Hematopoietic multipotent progenitor cell treated with erythropoietin and hydrocortisone succinate and interleukin-3 and kit ligand, for 8 days (in vitro differentiated cells): ENCODE data around the gene TPI1.
"Not testable (repeated sequence)": the region's sequence is repeated elsewhere in the genome, so short reads cannot be mapped to it uniquely, and the experiment has no call there.

Source experiments
- DNase-seq: peaks from one replicate; pipeline ENCODE4 v3.0.0-alpha.2; 2015

TPI1 gene

GRCh38 chr12:6869049-6870021, 2.0 kb downstream of the TPI1 start:
- DNase-seq, result peak; percentile 90

GRCh38 chr12:6870304-6870703, 3.0 kb downstream of the TPI1 start:
- not testable (repeated sequence) for DNase-seq

DNA sequence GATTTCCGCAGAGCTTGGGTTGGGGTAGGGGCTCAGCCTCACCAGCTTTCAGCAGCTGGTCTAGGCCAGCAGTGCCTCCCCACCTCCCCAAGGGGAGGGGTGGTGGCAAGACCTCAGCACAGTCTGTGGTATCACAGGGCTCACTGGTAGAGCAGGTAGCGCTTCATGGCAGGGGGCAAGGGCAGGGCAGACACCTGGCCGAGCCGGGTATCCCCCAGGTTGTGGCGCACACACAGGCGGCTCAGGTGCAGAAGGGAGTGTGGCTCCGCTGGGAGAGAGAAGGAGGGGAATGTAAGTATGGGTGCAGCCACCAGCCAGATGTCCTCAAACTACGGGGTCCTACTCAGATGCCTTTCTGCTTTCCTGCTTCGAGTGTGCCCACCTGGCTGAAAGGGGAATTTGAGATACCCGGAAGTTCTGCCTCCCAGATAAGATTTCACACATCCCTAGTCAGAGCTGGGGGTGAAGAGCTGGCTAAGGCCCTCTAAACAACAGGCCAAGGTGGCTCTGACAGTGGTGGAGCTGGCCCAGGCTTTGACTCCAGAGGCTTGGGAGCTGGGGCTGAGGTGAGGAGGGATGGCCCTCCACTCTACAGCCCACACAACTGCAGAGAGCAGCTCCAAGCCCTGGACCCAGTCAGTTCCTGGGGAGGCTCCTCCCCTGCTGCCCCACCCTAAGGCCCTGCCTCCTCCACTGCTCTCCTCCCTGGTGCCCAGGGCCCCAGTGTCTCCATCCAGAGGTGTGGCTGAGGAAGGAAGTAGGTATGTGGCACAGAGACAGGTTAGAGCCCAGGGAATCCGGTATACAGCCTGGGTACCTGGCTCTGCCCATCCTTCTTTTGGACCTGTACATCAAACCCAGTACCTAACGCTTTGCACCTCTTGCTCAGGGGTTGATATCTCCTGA, 4.0 kb downstream of the TPI1 start:
- DNase-seq, result peak; percentile 68

DNA sequence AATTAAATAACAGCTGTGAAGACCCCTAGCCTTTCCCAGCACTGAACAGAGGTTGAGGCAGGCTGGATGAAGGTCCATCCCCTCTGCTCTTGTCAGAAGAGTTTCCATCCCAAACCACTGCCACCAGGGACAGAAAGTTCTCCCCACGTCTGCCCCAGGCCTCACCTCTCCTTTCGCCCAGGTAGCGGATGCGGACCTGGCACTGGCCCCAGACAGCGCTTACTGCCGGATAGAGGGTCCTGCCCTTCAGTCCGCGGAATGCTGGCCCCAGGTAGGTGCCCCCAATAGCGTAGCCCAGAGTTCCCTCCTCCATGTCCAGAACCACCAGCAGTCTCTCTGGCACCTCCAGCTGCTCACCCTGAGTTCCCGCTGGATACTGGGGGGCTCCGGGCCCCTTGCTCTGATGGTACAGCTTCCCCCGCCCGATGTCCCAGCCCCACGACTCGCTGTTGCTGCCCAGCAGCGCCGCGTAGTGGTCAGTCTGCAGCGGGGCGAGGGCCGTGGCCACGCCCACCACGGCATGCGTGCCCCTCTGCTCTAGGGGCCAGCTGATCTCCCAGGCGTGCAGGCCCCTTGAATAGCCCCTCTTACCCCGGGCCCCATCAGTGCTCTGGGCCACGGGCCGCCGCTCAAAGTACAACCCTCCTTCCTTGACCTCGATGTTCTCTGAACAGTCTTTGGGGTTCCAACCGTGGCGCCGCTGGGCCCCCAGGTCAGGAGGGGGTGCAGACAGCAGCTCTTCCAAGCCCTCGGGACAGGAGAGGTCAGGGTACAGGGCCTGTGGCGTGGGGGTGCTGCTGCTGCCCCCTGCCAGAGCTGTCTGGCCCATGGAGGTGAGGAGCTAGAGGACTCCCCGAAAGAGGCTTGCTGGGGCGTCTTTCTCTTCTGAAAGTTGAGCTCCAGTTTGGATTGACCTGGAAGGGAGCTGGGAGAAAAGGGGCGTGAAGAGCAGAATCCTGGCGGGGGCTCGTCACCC, 5.0 kb downstream of the TPI1 start:
- peak; percentile 77 for DNase-seq

DNA sequence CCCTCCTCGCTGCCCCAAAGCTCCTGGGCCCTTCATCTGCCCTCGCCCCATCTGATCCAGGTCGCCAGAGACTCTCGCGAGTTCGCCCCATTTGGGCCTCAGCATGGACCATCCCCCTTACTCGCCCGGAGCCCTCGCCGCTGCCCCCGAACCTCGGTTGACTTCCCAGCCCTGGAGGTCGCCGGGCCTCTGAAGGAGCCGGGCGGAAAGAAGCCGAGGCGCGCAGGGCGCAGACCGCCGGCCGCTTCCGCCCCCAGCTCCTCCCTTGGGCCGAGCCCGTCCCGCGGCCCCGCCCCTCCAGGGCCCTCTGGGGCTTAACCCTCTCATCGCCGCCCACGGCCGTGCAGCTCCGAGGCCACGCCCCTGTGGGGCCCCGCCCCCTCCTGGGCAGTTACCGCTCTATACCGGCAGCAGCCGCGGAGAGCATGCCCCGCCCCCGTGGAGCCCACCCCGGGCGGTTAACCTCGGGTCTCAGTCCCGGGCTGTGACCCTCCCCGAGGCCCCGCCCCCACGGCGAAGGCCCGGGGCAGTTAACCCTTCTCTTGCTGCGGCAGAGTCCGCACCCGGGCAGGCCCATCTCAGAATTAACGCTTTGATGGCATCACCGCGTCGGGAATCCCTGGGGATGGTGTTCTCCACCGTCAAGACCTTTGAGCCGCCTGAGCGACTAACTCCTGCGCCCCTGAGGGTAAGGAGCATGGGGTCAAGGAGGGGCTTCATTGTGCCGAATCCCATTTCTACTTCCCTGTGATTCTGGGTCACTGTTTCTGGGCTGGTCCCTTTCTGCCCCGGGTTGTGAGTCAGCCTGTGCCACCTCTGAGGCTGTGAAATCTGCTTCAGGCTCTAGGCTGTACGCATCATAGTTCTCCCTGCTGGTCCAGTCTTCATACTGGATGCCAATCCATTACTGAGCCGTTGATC, 6.0 kb downstream of the TPI1 start, which contains the start of gene SPSB2:
SPSB2 (minus strand) TSS at position 210 of the 921 bp plus-strand sequence. CDS start 402 bp downstream, outside the sequence.
- peak; percentile 95 for DNase-seq

DNA sequence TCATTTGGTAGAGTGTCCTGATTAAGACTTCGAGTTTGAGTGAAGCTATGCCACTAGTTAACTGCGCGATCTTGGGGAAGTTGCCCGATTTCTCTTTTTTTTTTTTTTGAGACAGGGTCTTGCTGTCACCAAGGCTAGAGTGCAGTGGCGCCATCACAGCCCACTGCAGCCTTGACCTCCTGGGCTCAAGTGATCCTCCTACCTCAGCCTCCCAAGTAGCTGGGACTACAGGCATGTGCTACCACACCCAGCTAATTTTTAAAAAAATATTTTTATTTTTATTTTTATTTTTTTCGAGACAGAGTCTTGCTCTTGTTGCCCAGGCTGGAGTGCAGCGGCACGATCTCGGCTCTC, 6.7 kb downstream of the TPI1 start:
- DNase-seq, result not testable (repeated sequence)

- not testable (repeated sequence) for DNase-seq
Observed at GRCh38 chr12:6879824-6880223, 12.5 kb downstream of the TPI1 start.

DNA sequence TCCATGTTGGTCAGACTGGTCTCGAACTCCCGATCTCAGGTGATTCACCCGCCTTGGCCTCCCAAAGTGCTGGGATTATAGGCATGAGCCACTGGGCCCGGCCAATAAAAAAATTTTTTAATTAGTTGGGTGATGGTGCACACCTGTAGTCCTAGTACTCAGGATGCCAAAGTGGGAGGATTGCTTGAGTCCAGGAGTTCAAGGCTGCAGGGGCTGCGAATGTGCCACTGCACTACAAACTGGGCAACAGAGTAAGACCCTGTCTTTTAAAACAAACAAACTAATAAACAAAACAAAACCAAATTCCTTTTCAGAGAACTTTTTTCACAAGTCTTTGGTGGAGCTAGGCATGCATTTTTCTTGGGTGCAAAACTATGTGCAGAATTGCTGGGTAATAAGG, 15.9 kb downstream of the TPI1 start:
- no peak for DNase-seq

GRCh38 chr12:6883683-6884082, 16.4 kb downstream of the TPI1 start:
- DNase-seq, result no peak

DNA sequence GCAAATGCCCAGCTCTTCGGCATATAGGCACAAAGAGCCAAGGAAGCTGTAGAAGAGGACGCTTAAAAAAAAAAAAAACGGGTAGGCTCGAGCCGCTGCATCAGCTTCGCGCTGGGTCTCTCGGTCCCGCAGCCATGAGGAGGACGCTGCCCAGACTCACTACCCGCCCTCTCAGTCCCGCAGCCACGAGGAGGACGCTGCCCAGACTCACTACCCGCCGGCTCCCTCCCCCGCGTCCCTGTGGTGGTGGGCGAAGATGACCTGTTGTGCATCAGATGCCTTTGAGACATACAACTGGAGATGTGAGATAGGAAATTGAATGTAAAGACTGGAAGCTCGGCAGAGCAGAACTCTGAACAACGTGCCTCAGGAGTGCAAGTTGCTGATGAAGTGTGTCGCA, 17.2 kb downstream of the TPI1 start:
- DNase-seq, result no peak

DNA sequence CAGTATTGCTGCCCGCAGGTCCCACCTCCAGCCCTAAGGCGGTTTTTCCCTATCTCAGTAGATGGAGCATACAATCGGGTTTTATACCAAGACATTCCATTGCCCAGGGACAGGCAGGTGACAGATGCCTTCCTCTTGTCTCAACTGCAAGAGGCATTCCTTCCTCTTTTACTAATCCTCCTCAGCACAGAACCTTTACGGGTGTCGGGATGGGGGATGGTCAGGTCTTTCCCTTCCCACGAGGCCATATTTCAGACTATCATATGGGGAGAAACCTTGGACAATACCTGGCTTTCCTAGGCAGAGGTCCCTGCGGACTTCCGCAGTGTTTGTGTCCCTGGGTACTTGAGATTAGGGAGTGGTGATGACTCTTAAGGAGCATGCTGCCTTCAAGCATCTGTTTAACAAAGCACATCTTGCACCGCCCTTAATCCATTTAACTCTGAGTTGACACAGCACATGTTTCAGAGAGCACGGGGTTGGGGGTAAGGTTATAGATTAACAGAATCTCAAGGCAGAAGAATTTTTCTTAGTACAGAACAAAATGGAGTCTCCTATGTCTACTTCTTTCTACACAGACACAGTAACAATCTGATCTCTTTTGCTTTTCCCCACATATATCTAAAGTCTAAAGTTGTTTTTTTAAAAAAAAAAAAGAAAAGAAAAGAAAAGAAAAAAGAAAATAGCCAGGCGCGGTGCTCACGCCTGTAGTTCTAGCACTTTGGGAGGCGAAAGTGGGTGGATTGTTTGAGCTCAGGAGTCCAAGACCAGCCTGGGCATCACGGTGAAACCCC, 19.1 kb downstream of the TPI1 start:
- DNase-seq, result not testable (repeated sequence)

GRCh38 chr12:6887460-6887859, 20.1 kb downstream of the TPI1 start:
- no peak for DNase-seq

- DNase-seq, result no peak
Observed at GRCh38 chr12:6888360-6888759, 21.0 kb downstream of the TPI1 start.

DNA sequence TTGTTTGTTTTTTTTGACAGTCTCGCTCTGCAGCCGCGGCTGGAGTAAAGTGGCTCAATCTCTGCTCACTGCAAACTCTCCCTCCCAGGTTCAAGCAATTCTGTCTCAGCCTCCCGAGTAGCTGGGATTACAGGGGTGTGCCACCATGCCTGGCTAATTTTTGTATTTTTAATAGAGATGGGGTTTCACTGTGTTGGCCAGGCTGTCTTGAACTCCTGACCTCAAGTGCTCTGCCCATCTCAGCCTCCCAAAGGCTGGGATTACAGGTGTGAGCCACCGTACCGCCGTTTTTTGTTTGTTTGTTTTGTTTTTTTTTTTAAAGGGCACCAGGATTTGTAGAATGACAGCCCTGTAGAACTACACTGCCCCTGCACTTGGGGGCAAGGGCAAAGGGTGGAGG, 21.5 kb downstream of the TPI1 start:
- DNase-seq, result not testable (repeated sequence)

DNA sequence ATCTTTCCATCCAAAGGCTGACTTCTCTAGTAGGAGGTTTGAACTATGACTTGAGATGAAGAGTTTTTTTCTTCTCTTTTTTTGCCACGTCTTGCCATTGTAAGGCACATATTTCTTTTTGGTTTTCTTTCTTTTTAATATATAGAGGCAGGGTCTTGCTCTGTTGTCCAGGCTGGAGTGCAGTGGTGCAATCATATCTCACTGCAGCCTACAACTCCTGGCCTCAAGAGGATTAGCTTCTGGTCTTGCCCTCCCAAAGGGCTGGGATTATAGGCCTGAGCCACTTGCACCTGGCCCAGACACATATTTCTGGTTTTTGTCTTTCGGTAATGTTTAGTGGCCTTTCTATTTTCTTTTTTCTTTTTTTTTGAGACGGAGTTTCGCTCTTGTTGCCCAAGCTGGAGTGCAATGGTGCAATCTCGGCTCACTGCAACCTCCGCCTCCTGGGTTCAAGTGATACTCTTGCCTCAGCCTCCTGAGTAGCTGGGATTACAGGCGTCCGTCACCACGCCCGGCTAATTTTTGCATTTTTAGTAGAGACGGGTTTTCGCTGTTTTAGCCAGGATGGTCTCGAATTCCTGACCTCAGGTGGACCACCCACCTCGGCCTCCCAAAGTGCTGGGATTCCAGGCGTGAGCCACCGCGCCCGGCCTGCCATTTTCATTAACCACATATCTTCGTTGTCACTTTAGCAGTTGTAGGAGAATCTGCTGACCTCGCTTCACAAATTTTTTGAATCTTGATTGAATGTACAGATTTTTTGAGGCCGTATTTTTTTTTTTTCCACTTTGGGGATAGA, 22.6 kb downstream of the TPI1 start:
- not testable (repeated sequence) for DNase-seq

DNA sequence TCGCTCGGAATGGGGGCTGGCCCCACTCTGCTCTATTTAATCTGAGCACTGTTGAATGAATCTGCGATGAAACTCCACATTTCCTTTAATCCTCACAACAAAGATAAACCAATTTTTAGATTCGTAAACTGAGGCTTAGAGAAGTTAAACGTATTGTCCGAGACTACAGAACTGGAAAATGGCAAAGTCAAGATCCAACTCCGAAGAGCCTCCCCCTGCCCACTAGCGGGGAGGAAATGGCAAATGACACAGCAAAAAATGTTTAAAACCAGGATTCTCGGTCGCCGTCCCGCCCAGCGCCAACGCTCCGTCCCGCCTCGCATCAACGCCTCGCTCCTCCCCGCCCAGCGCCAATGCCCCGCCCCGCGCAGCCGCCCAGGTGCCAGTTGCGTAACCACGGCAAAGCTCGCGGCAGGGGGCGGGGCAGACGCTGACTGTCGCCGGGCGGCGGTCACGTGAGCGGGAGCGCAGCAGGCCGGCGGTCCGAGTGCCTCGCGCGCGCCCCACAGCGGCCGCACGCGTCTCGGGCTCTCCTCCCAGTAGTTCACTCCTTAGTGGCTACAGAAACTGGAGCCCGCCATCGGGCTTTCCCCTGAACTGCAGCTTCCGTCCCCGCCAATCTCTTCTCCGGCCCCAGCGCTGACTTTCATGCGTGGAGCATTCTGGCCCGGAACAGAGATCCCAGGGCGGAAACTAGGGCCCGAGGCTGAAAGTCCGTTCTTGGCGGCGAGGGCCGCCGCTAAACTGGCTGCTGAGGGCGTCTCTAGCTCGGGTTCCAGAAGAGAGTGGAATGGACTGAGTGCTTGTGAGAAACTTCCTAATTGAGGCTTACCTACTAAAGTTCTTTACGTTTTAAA, 23.7 kb downstream of the TPI1 start:
- peak; percentile 95 for DNase-seq

DNA sequence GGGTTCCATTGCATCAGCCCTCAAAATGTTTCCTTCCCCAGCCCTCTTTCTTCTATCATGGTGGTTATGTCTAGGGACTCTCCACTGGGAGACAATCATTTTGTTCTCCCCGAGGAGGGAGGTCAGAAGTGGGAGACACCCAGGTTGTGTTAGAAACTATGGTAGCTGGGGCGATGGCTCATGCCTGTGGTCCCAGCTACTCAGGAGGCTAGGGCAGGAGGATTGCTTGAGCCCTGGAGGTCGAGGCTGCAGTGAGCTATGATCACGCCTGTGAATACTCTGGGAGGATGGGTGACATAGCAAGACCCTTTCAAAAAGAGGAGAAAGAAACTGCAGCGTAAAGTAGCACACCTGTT, 24.3 kb downstream of the TPI1 start:
- peak; percentile 52 for DNase-seq

GRCh38 chr12:6892683-6893082, 25.4 kb downstream of the TPI1 start:
- DNase-seq, result not testable (repeated sequence)
